ENCODE measurements around the gene HSP90AB1.
"Not testable (repeated sequence)": the region's sequence is repeated elsewhere in the genome, so short reads cannot be mapped to it uniquely, and the experiment has no call there.

Gene HSP90AB1

GRCh38 chr6:44222486-44223318 is 24.2 kb upstream of the HSP90AB1 start:
- no peak for DNase-seq (ENCODE audit: low spot score)

- peak; percentile 72 for DNase-seq (ENCODE audit: low spot score)
Measured at GRCh38 chr6:44223319-44224028, 23.4 kb upstream of the HSP90AB1 start, which contains the start of gene SLC29A1. TSS of gene SLC29A1 (plus strand) at chr6:44223595. CDS start at chr6:44227314, 3,719 bp downstream.

- peak; percentile 53 for DNase-seq (ENCODE audit: low spot score)
Measured at GRCh38 chr6:44224029-44224964, 22.6 kb upstream of the HSP90AB1 start.

GRCh38 chr6:44224965-44225305 is 22.0 kb upstream of the HSP90AB1 start:
- no peak for DNase-seq (ENCODE audit: low spot score)

- DNase-seq (ENCODE audit: low spot score), result peak; percentile 87
Measured at GRCh38 chr6:44225579-44226325, 21.1 kb upstream of the HSP90AB1 start.

GRCh38 chr6:44226368-44227147 is 20.3 kb upstream of the HSP90AB1 start:
- DNase-seq (ENCODE audit: low spot score), result peak; percentile 24

- peak; percentile 46 for DNase-seq (ENCODE audit: low spot score)
Measured at GRCh38 chr6:44227148-44227793, 19.6 kb upstream of the HSP90AB1 start.

GRCh38 chr6:44228031-44228430 is 18.9 kb upstream of the HSP90AB1 start:
- no peak for DNase-seq (ENCODE audit: low spot score)

GRCh38 chr6:44228433-44228832 is 18.5 kb upstream of the HSP90AB1 start:
- no peak for DNase-seq (ENCODE audit: low spot score)

- no peak for DNase-seq (ENCODE audit: low spot score)
Measured at GRCh38 chr6:44228836-44229235, 18.1 kb upstream of the HSP90AB1 start.

- no peak for DNase-seq (ENCODE audit: low spot score)
Measured at GRCh38 chr6:44229376-44230033, 17.4 kb upstream of the HSP90AB1 start.

GRCh38 chr6:44230034-44230675 is 16.7 kb upstream of the HSP90AB1 start:
- DNase-seq (ENCODE audit: low spot score), result no peak

- DNase-seq (ENCODE audit: low spot score), result not testable (repeated sequence)
Measured at GRCh38 chr6:44231426-44231825, 15.5 kb upstream of the HSP90AB1 start.

GRCh38 chr6:44232676-44233566 is 14.0 kb upstream of the HSP90AB1 start:
- DNase-seq (ENCODE audit: low spot score), result no peak

GRCh38 chr6:44233567-44234100 is 13.3 kb upstream of the HSP90AB1 start:
- no peak for DNase-seq (ENCODE audit: low spot score)

- DNase-seq (ENCODE audit: low spot score), result peak; percentile 68
Measured at GRCh38 chr6:44234101-44235025, 12.5 kb upstream of the HSP90AB1 start.

- DNase-seq (ENCODE audit: low spot score), result no peak
Measured at GRCh38 chr6:44235269-44235668, 11.6 kb upstream of the HSP90AB1 start.
